CD4-positive, alpha-beta T cell treated with Interleukin-17A for 1 hour (primary cell): ENCODE results near the gene CCDC157.

Source experiments
- DNase-seq: peaks from one replicate; pipeline ENCODE4 v3.0.0-alpha.2; 2020

CCDC157 gene

DNA sequence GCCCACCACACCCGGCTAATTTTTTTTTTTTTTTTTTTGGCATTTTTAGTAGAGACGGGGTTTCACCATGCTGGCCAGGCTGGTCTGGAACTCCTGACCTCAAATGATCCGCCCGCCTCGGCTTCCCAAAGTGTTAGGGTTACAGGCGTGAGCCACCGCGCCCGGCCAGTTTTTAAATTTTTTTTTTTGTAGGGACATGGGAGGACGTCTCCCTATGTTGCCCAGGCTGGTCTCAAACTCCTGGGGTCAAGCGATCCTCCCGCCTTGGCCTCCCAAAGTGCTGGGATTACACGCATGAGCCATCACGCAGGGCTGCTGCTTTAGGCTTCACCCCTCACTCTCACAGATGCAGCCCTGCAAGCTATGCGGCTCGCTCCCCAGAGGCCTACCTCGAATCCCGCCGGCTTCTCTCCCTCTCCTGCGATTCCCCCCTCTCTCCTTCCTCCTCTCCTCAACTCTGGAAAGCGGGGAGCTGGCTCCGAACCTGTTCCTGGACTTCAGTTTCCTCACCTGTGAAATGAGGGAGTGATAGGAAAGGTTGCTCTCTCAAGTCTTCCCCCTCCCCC is 926 bp downstream of the CCDC157 start:
- DNase-seq: no peak

- no peak for DNase-seq
These were observed 1.7 kb downstream of the CCDC157 start for GRCh38 chr22:30358541-30358940.

GRCh38 chr22:30361916-30362650 is 5.3 kb downstream of the CCDC157 start:
- DNase-seq: no peak

DNA sequence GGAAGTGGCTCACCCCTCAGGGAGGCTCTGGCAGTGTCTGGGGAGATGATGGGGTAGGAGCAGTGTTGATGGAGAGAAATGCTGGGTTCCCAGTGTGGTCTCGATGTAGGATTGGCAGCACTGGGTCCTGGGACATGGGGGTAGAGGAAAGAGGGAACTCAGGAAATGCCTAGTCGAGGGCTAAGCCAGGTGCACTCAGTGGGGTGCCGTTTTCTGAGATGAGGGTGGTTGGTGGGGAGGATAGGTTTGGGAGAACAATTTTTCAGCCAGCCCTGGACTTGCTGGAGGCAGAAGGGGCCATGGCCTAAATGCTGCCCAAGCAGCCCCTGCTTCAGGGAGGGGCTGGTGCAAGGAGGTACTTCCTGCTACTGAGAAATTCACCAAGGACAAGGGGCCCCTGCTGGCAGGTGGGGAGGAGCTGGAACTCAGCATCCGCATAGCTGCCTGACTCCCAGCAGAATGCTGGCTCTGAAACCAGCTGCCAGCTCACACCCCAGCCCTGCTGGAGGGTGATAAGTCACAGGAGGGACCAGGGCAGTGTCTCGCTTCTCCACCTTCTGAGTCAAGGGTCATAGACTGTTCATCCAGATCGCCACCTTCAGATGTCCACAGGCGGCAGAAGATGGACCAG is 6.0 kb downstream of the CCDC157 start:
- DNase-seq: no peak

DNA sequence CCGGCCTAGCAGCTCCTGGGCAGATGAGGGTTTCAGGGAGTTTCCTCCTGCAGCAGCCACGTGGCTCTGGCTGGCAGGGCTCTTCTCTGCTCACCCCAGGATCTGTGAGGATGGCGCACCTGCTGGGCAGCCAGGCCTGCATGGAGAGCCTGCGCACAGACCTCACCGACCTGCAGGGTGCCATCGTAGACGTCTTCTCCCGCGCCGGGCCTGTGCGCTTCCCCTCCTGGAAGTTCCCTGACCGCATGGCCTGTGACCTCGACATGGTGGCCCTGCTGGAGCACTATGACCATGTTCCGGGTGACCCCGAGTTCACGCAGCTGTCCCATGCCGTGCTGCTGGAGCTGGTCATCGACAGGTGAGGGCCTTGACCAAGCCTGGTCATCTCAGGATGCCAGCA is 9.1 kb downstream of the CCDC157 start:
- DNase-seq: no peak

- no peak for DNase-seq
These were observed 11.6 kb downstream of the CCDC157 start for GRCh38 chr22:30368420-30368819.

DNA sequence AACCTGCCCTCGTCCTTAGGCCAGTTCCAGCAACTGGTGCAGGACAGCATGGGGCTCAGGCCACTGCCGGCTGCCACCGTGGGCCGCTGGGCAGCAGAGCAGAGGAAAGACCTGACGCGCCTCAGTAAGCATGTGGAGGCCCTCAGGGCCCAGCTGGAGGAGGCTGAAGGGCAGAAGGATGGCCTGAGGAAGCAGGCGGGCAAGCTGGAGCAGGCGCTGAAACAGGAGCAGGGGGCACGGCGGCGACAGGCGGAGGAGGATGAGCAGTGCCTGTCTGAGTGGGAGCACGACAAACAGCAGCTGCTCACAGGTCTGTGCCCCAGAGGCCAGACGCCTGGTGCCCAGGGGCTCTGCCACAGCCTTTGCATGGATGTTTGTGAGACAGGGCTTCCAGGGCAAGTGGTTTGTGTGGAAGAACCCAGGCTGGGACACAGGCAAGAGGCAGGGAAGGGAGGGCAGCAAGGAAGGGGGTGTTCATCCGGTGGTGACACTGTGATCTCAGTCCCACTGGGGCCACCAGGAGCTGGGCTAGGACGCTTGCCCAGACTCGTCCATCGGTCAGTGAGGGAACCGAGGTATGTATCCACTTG is 13.9 kb downstream of the CCDC157 start:
- no peak for DNase-seq

DNA sequence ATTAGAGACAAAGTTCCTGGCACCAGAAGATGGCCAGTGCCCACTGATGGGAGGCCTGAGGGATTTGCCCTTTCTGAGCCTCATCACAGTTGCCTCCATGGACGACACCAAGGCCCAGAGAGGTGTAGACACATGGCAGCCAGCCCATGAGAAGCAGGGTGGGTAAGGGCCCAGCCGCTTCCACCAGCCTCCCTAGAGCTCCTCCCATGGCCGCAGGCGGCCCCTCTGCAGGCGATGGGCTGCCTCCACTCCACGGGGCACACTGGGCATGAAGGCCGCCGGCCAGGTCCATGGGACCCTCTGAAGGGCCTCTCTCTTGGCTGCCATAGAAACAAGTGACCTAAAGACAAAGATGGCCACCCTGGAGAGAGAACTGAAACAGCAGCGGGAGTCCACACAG is 14.5 kb downstream of the CCDC157 start:
- DNase-seq: no peak

DNA sequence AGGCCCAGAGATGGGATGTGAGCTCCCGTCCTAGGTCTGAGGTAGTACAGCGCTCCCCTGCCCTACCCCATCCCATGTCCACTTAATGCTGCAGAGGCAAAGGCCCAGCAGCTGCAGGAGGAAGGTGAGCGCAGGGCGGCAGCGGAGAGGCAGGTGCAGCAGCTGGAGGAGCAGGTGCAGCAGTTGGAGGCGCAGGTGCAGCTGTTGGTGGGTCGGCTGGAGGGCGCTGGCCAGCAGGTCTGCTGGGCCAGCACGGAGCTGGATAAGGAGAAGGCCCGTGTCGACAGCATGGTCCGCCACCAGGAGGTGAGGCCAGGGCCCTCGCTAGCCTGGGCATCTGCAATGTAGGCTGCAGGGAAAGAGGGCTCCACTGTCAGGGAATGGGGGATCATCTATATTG is 15.2 kb downstream of the CCDC157 start:
- DNase-seq: no peak

GRCh38 chr22:30372915-30373314 is 16.1 kb downstream of the CCDC157 start:
- DNase-seq: no peak

DNA sequence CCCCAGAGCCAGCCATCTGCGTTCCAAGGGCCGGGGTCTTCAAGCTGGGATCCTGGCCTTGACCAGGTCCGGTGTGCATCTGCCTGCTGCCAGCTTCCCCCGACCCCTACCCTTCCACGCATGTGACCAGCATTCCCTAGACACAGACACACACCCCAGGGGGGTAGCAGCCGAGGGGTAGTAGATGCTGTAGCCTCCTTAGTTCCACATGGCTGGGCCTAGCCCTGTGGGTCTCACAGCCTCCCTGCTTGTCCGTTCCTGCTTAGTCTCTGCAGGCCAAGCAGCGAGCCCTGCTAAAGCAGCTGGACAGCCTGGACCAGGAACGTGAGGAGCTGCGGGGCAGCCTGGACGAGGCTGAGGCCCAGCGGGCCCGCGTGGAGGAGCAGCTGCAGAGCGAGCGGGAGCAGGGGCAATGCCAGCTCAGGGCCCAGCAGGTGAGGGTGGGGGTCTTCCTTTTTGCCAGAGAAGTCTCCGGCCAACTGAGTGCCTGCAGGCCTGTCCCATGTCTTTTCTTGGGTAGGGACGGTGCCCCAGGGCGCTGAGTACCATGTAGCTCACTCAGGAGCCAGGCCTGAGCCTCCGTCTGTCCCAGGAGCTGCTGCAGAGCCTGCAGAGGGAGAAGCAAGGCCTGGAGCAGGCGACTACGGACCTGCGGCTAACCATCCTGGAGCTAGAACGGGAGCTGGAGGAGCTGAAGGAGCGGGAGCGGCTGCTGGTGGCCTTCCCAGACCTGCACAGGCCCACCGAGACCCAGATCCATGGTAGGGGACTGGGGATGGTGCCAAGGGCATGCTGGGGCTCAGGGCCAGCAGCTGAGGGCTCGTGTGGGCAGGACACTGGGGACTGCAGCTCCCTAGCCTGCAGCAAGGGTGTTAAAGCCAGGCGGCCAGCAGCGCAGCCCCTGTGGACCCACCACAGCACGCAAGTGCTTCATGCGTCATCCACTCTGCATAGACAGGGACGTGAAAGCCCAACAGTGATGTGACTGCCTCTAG is 16.8 kb downstream of the CCDC157 start:
- DNase-seq: no peak

DNA sequence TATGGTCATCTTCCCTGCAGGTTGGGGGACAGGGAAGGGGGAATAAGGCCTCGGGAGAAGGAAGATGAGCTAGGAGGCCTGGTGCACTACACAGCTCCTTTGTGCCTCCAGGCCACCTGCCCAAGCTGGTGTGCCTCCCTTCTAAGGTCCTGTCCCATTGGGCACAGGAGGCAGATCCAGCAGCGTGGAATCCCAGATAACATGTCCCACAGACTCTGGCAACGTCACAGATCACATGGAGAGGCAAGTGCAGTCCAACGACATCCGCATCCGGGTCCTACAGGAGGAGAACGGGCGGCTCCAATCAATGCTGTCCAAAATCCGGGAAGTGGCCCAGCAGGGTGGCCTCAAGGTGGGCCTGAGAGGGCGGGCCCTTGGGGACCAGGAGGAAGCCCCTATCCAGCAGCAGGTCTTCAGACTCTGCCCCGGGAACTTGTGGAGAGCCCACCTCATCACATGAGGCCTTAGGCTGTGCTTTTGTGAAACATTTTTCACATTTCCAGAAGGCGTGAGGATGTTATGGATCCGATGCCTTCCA is 18.6 kb downstream of the CCDC157 start:
- DNase-seq: no peak

DNA sequence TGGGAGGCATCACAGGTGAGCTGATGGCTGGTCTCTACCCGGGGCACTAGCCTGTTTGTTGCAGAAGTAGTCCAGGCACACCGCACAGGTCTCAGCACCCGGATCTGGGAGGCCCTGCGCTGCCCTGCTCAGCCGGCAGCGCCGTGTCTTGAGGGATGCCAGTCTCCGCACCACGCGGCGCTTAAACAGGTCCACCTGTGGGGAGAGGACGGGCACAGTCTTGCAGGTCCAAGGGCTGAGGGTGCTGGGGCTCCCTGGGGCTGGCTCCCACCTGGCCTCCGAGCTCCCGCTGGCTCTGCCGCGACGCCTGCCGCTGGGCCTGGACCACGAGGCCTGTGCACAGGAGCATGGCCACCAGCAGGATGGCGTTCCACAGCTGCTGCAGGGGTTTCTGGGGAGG is 23.2 kb downstream of the CCDC157 start:
- no peak for DNase-seq

- no peak for DNase-seq
These were observed 24.5 kb downstream of the CCDC157 start for GRCh38 chr22:30381264-30381663.

- no peak for DNase-seq
These were observed 25.5 kb downstream of the CCDC157 start for GRCh38 chr22:30382340-30382739.

- no peak for DNase-seq
These were observed 26.3 kb downstream of the CCDC157 start for GRCh38 chr22:30383061-30383460.

DNA sequence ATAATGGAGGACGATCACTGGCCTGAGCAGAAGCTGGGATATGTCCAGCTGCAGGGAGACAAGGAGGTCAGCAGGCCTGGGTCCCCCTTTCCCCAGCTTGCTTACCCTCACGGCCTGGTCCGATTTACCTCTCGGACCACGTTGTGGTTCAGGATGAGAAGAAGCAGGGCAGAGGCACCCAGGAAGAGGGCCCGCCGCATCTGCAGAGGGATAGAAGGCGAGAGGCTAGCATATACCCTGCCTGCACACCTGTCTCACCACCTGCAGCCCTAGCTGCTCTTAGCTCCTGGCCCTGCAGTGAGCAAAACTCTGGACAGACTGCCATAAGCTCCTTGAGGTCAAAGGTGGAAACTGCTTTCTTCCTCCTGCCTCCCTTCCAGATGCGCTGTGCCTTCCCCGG is 29.1 kb downstream of the CCDC157 start:
- no peak for DNase-seq

- DNase-seq: no peak
These were observed 29.8 kb downstream of the CCDC157 start for GRCh38 chr22:30386608-30386959.

DNA sequence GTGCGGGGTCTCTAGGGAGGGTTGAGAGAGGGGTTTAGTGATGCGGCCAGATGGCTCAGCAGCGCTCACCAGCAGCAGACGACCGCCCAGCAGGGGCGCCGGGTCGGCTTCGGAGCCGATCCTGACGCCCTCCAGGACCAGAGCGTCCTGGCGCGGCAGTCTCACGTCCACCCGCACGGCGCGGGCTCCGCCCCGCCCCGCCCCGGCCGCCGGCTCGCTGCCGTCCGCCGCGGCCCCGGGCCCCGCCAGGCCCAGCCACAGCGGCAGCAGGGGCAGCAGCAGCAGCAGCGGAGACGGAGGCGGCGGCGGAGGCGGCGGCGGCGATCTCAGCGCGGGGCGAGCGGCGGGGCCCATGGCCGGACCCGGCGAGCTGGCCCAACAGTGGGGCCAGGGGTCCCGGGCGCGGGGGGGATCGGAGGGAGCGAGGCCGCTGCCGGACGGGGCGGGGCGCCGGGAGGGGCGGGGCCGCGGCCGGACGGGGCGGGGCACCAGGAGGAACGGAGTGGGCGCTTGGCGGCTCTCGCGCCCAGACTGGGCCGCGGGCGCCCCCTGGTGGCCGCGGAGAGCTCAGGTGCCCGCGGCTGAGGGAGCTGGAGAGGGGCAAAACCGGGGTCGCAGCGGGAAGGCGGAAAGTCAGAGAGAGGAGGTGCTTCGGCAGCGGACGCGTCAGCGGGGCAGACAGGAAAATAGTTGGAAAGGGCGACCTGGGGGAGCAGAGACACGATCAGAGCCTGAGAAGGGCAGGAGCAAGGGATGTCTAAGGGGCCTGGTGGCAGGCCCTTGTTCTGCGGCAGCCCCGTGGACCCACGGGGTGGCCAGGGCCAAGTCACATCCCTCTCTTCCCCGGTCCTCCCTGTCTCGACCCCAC is 30.4 kb downstream of the CCDC157 start, which contains the start of gene RNF215:
TSS of gene RNF215 (minus strand) at position 452 of the 868 bp plus-strand sequence. CDS start at position 354, 98 bp downstream.
- DNase-seq: peak; percentile 76

GRCh38 chr22:30390974-30391691 is 34.3 kb downstream of the CCDC157 start:
- peak; percentile 83 for DNase-seq
